Measurements from ENCODE around the gene XAB2. TPM values are rescaled to one million over a fixed set of nuclear protein-coding genes. Genes with fewer than 3 reads are reported as not detected.
"Not testable (repeated sequence)": the region's sequence is repeated elsewhere in the genome, so short reads cannot be mapped to it uniquely, and the experiment has no call there.

XAB2 gene
- total RNA-seq, 1 experiment from 2014 or later = 29.5 TPM

DNA sequence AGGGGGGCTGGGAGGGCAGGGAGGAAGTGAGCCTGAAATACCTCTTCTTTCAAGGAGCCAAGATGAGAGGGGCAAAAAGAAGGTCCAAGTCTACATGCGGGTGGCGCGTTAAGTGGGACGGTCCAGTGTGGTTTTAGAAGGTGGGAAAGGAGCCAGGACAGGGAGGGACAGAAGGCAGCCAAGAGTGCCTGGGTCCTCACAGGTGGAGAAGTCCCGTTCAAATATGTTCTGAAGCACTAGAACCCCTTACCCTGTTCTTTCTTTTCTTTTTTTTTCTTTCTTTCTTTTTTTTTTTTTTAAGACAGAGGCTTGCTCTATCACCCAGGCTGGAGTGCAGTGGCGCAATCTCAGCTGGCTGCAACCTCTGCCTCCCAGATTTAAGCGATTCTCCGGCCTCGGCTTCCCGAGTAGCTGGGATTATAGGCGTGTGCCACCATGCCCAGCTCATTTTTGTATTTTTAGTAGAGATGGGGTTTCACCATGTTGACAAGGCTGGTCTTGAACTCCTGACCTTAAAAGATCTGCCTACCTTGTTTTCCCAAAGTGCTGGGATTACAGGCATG is 26.3 kb downstream of the XAB2 start:
- Histone ChIP-seq H3K27me3 (no peaks in the 10 kb centered on the region), H3K4me3 (no peak overlapping the region)
- DNase-seq = no peak

GRCh38 chr19:7602240-7602934 is 27.0 kb downstream of the XAB2 start:
- Histone ChIP-seq H3K4me3 (no peak overlapping the region), H3K27ac (no peak overlapping the region), H3K4me1 (no peaks in the 10 kb centered on the region), H3K27me3 (no peaks in the 10 kb centered on the region), H3K36me3 (no peaks in the 10 kb centered on the region), H3K9me3 (replicated peaks) (no peaks in the 10 kb centered on the region)
- no peak for DNase-seq

More for the DNA sequence above, 26.3 kb downstream of the XAB2 start:
- no peaks in the 10 kb centered on the region for H3K36me3 ChIP-seq
- no peaks in the 10 kb centered on the region for H3K4me1 ChIP-seq
- no peak overlapping the region for H3K27ac ChIP-seq
- H3K9me3 ChIP-seq (replicated peaks) = no peaks in the 10 kb centered on the region

- H3K27me3 ChIP-seq = no peaks in the 10 kb centered on the region
- H3K4me3 ChIP-seq = no peak overlapping the region
- DNase-seq = no peak
- H3K27ac ChIP-seq = no peak overlapping the region
- H3K9me3 ChIP-seq (replicated peaks) = no peaks in the 10 kb centered on the region
- H3K4me1 ChIP-seq = no peaks in the 10 kb centered on the region
- H3K36me3 ChIP-seq = no peaks in the 10 kb centered on the region
Observed at GRCh38 chr19:7600721-7601120, 28.6 kb downstream of the XAB2 start.

DNA sequence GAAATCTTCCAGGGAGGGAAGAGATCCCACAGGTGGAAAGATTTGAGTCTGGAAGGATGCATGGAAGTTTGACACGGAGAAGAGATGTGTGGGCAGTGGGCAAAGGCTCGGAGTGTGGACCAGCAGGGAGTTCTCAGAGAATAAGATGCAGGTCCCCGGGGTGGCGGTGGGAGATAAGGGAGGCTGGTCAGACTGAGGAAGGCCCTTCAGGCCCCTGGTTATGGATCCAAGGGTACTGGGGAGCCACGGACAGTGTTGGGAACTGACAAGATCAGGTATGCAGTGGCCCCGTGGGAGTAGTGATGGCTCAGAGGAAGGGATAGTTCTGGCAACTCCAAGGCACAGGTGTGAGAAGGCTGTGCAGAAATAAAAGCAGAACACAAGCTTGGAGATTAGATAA is 31.2 kb downstream of the XAB2 start:
- H3K9me3 ChIP-seq (replicated peaks) = no peaks in the 10 kb centered on the region

DNA sequence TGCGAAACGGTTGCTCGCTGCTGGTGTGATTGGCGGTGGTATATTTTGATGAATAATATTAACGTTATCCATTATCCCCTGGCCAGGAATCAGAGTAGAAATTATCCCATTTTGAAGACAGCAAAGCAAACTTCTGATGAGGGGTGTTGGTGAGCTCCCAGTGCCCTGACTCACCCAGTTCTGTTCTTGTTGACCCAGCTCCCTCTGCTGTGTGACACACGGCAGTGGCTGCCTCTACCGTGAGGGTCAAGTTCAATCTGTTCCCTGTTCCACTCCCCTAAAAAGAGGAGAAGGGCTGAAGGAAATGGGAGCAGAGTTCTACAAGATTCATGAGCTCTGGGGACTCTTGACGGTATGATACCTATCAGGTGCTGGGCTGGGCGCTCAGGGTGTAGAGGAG is 31.7 kb downstream of the XAB2 start:
- Histone ChIP-seq H3K27ac (no peak overlapping the region), H3K36me3 (no peaks in the 10 kb centered on the region), H3K9me3 (replicated peaks) (no peaks in the 10 kb centered on the region), H3K27me3 (0 out of 2 replicates have a peak, but pooled peaks cover 5% of the 10 kb centered on the region), H3K4me1 (no peaks in the 10 kb centered on the region), H3K4me3 (no peak overlapping the region)
- DNase-seq = no peak

More for the DNA sequence above, 31.2 kb downstream of the XAB2 start:
- H3K27me3 ChIP-seq = 0 out of 2 replicates have a peak, but pooled peaks cover 5% of the 10 kb centered on the region
- DNase-seq = no peak
- no peaks in the 10 kb centered on the region for H3K4me1 ChIP-seq
- H3K36me3 ChIP-seq = no peaks in the 10 kb centered on the region
- no peak overlapping the region for H3K27ac ChIP-seq
- H3K4me3 ChIP-seq = no peak overlapping the region

GRCh38 chr19:7596211-7596937 is 33.0 kb downstream of the XAB2 start:
- no peak for DNase-seq
- no peaks in the 10 kb centered on the region for H3K9me3 ChIP-seq (replicated peaks)
- H3K27me3 ChIP-seq = 0 out of 2 replicates have a peak, but pooled peaks cover 5% of the 10 kb centered on the region
- no peak overlapping the region for H3K27ac ChIP-seq
- no peaks in the 10 kb centered on the region for H3K4me1 ChIP-seq
- no peaks in the 10 kb centered on the region for H3K36me3 ChIP-seq
- H3K4me3 ChIP-seq = no peak overlapping the region

GRCh38 chr19:7595466-7596133 is 33.7 kb downstream of the XAB2 start, which contains the start of gene CAMSAP3:
Gene CAMSAP3, plus strand, starts transcription at chr19:7595863. Its CDS starts 140 bp downstream, at chr19:7596003.
- Histone ChIP-seq H3K27me3 (0 out of 2 replicates have a peak, but pooled peaks cover 5% of the 10 kb centered on the region), H3K36me3 (no peaks in the 10 kb centered on the region), H3K4me1 (no peaks in the 10 kb centered on the region), H3K9me3 (replicated peaks) (no peaks in the 10 kb centered on the region), H3K4me3 (no peak within 1 kb of the TSS), H3K27ac (no peak within 1 kb of the TSS)
- peak; percentile 26 to 40 for DNase-seq

- H3K36me3 ChIP-seq = no peaks in the 10 kb centered on the region
- H3K4me1 ChIP-seq = no peaks in the 10 kb centered on the region
- H3K27ac ChIP-seq = no peak overlapping the region
- H3K4me3 ChIP-seq = no peak overlapping the region
- H3K27me3 ChIP-seq = 0 out of 2 replicates have a peak, but pooled peaks cover 3% of the 10 kb centered on the region
- H3K9me3 ChIP-seq (replicated peaks) = no peaks in the 10 kb centered on the region
- DNase-seq = no peak
Observed at GRCh38 chr19:7590256-7590655, 39.1 kb downstream of the XAB2 start.

- Histone ChIP-seq H3K36me3 (no peaks in the 10 kb centered on the region), H3K4me3 (no peak overlapping the region), H3K27ac (no peak overlapping the region), H3K4me1 (no peaks in the 10 kb centered on the region), H3K27me3 (0 out of 2 replicates have a peak, but pooled peaks cover 1% of the 10 kb centered on the region), H3K9me3 (replicated peaks) (no peaks in the 10 kb centered on the region)
- no peak for DNase-seq
Observed at GRCh38 chr19:7589822-7590221, 39.5 kb downstream of the XAB2 start.

DNA sequence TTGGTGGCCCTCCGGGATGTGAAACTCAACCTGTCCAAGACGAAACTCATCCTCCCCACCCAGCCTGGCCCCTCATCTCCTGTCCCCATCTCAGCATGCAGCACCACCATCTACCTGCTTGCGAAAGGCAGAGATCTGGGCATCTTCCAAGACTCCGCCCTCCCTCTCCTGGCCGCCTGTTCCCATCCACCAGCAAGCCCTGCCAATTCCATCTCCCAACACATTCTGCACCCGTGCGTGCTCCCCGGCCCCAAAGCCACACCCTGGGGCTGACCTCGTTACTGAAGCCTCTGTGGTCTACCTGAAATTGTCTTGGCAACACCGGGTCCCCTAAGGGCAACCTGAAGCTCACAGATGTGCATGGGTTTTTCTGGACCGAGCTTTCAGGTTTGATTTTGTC is 46.9 kb downstream of the XAB2 start:
- no peaks in the 10 kb centered on the region for H3K27me3 ChIP-seq
- H3K36me3 ChIP-seq = no peaks in the 10 kb centered on the region
- no peaks in the 10 kb centered on the region for H3K9me3 ChIP-seq (replicated peaks)
- H3K4me3 ChIP-seq = no peak overlapping the region
- no peak overlapping the region for H3K27ac ChIP-seq
- H3K4me1 ChIP-seq = no peaks in the 10 kb centered on the region
- DNase-seq = no peak

GRCh38 chr19:7579182-7579581 is 50.2 kb downstream of the XAB2 start:
- H3K36me3 ChIP-seq = no peaks in the 10 kb centered on the region
- no peaks in the 10 kb centered on the region for H3K9me3 ChIP-seq (replicated peaks)
- no peaks in the 10 kb centered on the region for H3K4me1 ChIP-seq
- H3K4me3 ChIP-seq = no peak overlapping the region
- no peak overlapping the region for H3K27ac ChIP-seq
- no peaks in the 10 kb centered on the region for H3K27me3 ChIP-seq
- no peak for DNase-seq

DNA sequence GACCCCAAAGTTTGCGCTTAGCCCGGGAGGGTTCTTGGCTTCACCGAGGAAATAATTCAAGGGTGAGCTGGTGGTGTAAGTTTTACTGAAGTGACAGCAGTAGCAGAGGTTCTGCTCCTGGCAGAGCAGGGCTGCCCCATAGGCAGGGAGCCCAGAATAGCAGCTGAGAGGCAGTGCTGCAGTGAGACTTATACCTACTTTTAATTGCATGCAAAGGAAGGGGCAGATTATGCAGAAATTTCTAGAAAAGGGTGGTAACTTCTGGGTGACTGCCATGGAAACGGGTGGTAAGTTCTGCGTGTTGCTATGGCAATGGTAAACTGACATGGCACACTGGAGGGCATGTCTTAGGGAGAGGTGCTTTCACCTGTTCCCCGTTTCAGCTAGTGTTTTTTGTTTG is 51.2 kb downstream of the XAB2 start:
- no peaks in the 10 kb centered on the region for H3K4me1 ChIP-seq
- H3K27me3 ChIP-seq = no peaks in the 10 kb centered on the region
- no peaks in the 10 kb centered on the region for H3K36me3 ChIP-seq
- DNase-seq = no peak
- no peaks in the 10 kb centered on the region for H3K9me3 ChIP-seq (replicated peaks)
- no peak overlapping the region for H3K27ac ChIP-seq
- no peak overlapping the region for H3K4me3 ChIP-seq

- not testable (repeated sequence) for H3K36me3 ChIP-seq; H3K27ac ChIP-seq; H3K4me3 ChIP-seq; H3K9me3 ChIP-seq (replicated peaks); H3K4me1 ChIP-seq; H3K27me3 ChIP-seq; DNase-seq
Observed at GRCh38 chr19:7577422-7577821, 51.9 kb downstream of the XAB2 start.

GRCh38 chr19:7575434-7576040 is 53.8 kb downstream of the XAB2 start:
- no peak overlapping the region for H3K27ac ChIP-seq
- H3K27me3 ChIP-seq = no peaks in the 10 kb centered on the region
- DNase-seq = peak in 1 of 2 experiments; percentile 19
- no peak overlapping the region for H3K4me3 ChIP-seq
- H3K4me1 ChIP-seq = no peaks in the 10 kb centered on the region
- no peaks in the 10 kb centered on the region for H3K9me3 ChIP-seq (replicated peaks)
- no peaks in the 10 kb centered on the region for H3K36me3 ChIP-seq
